NCI-H446 (cell line): ENCODE results near the gene CLHC1.

Experiments
- DNase-seq, 2 experiments: peaks; one replicate each; lab custom pipeline; 2025; lab: John Stamatoyannopoulos, UW

Gene CLHC1

DNA sequence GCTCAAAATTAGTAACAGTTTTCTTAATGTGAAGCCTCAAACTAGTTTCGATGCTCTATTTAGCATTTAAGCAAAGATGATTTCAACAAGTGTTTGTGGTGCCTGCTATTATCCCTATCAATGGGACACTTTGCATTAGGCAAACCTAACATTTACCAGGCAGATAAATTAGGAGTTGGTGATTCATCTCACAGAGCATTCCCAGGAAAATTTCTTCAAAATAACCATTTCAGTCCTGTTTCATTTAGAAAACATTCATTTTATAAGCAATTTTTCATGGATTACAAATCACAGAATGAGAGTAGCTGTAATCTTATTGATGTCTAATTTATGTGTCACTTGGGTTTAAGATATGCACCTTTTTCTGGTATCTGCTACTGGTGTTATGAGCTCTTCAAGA lies 62.7 kb downstream of the CLHC1 start:
- no peak for DNase-seq

- peak; percentile 47 to 70 for DNase-seq
Observed at GRCh38 chr2:55168221-55169154, 63.6 kb downstream of the CLHC1 start.

DNA sequence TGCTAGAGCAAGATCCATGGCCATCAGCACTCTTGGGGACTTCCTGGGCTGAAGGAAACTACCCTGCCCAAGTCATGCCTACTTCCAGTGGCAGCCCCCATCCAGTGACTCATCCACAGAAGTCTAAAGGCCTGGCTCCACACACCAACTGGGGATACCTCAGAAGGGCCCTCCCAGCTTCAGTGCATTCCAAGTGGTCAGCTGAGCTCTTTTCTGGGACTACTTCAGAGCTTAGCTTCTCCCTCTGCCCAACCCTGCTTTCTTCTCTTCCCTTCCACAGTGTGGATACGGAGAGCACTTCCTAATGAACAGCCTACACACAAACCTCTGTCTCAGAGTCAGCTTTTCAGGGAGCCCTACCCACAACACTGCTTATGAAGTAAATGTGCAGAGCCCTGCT lies 66.5 kb downstream of the CLHC1 start:
- no peak for DNase-seq

DNA sequence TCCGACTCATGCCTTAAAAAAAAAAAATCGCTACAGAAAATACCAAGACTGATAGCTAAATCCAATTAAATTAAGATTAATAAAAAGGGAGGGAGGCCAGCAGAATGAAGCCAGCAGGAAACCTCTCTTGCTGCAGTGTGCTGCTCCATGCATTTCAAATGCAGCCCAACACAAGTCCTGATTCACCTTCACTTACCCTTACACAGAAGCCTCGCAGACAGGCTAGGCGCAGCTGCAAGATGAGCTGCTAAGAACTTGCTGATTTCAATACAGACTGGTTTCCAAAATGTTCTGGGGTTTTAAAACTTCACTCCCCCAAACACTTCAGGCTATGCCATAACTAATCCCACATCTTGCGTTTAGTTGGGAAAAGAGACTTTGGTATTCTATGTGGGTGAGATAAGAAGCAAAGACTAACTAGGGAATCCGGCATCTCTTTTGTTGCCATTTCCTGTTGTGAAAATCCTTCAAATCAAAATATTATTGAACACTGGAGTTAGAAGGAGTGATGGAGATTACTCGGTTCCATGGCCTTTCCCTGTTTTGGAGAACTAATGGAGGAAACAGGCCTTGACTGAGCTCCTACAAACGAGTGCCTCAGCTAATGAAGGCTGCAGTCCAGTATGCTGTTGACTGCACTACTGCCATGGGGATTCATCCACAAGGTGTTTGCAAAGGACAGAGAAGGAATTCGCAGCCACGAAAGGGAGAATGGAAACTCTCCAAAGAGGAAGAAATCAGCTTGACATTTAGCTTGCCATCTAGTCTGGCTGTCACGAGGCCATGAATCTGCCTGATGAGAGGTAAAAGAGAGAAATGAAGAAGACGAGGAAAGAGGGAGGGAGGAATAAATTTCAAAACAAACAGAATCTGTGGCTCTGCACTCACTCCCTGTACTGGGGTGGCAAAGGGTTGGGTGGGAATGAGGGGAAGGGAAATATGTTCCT lies 67.3 kb downstream of the CLHC1 start:
- DNase-seq, result no peak

DNA sequence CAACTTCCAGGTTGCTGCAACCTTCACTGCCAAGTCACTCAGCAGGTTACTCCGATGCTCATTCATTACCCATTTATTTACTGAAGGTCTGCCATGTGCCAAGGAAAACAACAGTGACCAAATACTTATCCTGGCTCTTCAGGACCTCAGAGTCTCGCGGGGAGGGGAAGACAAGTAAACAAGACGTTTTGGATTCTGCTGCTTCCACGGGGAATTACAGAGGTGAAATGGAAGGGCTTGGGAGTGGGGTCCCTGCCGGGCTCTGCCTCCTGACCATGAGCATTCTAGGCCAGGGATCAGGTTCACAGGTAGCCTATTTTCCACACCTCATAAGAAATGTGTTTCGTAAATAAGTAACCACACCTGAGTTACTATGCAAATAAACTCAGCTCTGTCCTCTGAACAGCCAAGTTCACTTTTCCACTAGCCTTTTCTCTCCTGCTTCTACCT lies 68.1 kb downstream of the CLHC1 start:
- no peak for DNase-seq

GRCh38 chr2:55163274-55163721 lies 68.8 kb downstream of the CLHC1 start:
- no peak for DNase-seq

DNA sequence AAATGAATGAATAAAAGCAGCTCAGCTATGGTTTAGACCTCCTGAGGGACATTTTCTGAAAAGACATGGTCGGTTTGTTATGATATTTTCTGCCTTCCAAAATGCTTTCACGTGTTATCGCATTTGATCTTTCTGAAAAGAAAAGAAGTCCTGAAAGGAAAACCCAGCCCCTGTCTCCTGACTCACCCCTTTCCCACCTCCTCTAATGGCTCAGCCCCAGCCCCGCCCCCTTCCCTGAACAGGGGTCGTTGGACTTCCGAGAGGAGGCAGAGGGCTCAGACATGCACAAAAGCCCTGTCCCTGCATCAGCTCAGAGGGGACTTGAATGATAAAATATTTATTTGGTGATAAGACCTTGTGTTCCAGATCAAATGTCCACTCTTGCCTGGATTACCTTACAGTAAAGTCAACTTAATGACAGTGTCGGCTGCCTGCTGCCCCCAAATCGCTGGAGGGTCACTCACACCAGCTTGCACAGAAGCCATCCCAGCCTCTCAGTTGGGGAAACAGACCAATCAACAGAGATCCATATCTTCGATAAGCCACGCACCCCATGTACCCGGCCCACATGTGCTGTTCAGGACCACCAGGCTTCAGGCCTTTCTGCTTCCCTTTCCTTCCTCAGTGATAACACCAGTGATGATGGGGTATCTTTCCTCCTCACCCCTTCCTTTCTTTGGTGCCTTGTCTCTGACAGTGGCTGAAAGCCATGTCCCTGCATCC lies 69.6 kb downstream of the CLHC1 start:
- no peak for DNase-seq

DNA sequence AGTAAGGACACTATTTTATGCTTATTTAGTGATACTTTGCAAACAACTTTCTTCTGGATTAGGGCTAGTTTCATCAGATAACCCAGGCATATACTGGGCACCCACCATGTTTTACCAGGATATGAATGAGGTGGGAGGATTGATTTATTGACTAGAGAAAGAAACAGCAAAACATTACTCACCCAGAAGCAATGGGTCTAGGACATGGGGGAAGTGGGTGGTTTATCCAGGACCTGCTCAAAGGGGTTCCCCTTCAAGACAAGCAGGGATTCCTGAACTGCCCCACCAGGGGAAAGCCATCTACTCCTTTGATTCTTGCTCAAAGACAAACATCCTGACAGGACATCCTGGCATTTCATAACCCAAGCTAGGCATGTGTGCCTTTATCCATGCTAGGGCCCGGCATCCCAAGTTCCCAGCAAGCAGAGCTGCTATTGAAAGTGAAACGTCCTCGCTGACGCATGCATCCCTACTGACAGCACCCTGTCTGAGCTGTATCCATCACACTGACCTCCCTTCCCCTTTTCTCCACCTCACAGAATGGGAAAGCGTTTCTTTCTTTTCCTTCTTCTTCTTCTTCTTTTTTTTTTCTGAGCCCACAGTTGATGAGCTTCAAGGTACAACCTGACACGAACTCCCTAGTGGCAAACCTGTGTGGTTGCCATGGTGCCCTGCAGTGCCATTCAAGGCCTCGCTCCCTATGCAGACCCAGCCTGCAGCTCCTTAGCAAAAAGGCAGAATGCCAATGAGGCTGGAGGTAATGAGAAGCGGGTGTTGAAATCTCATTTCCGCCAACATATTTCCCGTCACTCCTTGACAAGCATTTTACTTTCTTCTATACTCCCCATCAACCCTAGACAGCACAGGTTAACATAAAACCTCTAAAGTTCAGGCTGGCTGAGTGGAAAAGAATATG lies 70.5 kb downstream of the CLHC1 start:
- DNase-seq, result peak in 1 of 2 experiments; percentile 25

- peak in 1 of 2 experiments; percentile 42 for DNase-seq
Observed at GRCh38 chr2:55160422-55160821, 71.7 kb downstream of the CLHC1 start.

DNA sequence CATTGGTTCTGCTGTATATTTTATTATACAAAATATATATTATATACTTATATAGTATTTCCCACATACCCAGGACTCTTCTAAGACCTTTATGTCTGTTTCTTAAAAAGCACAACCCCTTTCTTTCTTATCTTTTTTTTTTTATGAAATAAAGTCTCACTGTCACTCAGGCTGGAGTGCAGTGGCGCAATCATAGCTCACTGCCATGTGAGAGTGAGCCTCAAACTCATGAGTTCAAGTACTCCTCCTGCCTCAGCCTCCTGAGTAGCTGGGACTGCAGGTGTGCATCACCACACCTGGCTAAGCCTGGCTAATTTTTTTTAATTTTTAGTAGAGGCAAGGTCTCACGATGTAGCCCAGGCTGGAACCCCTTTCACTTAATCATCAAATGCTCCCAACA lies 72.3 kb downstream of the CLHC1 start:
- DNase-seq, result no peak

DNA sequence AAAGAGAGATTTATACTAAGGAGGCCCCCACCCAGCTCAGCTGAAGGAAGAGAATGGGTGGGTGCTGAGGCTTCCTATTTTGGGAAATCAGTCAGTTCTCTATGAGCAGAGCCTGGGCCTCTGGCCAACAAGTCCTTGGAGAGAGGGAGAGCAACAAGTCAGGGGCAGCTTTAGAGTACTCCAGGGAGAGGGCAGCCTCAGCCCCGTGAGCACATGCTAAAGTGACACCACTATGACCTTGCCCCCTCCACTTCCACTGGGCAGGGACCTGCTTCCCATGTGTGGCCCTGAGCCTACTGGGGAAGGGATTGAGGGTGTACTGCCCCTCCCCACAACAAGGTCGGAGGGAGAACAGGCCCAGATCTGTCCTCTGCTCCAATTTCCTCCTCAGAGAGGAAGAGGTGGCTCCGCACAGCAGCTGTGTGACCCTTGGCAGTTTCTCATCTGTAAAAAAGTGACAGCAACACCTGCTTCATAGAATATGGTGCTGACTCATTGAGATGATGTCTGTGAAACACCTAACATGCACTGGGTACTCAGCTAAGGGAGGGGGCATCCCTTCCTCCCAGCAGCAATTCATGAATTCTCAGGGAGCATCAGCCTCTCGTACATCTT lies 72.9 kb downstream of the CLHC1 start:
- peak in 1 of 2 experiments; percentile 24 for DNase-seq

DNA sequence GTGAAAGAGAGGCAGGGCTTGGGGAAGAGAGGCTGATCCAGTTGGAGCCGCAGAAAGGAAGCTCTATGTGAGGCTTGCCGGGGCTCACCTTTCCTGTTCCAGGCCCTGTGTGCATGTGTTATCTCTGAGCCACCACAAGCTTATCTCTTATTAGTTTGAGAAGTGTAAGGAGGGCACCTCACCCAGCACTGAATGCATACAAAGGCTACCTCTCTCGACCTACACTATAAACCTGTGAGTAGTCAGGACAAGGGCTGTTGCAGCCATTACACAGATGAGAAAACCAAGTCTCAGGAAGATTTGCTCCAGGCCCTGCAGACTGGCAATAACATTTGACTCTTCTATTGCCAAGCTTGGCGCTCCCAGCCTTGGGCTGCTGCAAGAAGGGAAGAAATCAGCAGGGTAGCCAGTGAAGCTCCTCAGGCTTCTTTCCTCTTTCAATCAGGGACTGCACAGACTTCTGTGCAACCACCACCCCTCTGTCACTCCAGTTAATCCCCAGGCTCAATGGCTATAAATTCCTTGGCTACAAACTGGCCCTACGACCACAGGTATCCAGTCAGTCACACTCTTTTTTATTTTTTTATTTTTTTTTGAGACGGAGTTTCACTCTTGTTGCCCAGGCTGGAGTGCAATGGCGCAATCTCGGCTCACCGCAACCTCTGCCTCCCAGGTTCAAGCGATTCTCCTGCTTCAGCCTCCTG lies 73.8 kb downstream of the CLHC1 start:
- DNase-seq, result no peak

DNA sequence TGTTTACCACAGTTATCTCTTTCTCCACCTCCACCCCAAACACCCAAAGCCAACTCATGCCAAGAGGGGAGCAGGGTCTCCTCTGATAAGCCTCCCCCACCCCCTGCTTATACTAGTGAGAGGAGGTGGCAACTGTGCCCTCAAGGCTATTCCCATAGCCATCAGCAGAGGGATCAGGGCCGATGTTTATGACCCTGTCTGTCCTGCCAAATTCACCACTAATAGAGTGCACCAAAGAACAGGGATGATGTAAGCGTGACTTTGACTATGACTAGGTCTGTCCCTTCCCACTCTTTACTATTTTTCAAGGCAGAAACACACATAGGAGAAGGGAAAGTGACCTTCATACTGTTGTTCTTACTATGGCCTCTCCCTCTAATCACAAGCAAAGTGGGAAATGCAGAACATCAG lies 74.6 kb downstream of the CLHC1 start:
- no peak for DNase-seq

GRCh38 chr2:55156984-55157383 lies 75.1 kb downstream of the CLHC1 start:
- no peak for DNase-seq

- peak in 1 of 2 experiments; percentile 34 for DNase-seq
Observed at GRCh38 chr2:55156326-55156725, 75.8 kb downstream of the CLHC1 start.

DNA sequence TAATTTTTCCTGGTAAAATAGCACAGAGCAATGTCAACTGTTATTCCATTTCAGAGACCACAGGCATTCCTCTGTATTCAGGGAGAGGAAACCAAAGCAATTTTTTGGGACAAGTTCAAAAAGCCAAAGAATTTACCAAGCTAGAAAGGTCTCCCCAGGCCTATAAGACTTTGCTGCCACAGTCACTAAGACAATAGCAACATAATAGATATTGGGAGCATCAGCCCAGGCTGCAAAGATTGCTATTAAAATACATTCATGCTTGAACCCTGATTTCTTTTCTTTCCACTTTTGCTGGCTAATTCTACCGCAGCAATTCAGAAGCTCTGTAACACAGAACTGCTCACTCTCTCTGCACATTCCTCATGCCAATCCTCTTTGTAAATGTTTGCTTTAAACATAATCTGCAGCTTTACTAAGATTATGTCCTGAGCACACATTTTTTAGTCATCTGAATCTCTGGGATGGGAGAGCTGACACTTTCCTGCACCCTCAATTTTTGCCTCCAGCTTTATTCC lies 76.3 kb downstream of the CLHC1 start:
- DNase-seq, result no peak

GRCh38 chr2:55155206-55155605 lies 76.9 kb downstream of the CLHC1 start:
- no peak for DNase-seq

DNA sequence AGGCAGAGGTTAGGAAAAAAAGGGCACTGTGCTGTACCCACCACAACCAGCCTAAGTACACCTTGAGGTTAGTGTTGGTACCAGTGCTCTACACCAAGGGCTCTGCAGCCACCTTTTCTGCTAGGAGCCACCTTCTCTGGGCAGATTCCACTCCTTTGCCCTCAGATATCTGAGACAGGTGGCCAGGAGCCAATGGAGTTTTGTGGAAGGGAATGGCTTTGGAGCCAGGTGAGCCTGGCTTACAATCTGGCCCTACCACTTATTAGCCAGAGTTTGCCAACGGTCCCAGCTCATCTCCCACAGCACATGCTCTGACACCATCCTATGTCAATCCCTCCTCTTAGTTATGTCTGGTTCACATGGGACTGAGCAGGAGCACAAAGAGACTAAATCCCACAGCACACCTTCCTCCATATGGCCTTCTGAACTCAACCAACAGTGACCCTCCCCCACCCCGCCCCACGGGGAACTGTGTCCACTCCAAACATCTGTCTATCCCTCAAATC lies 77.5 kb downstream of the CLHC1 start:
- no peak for DNase-seq
